HG03039 (cell line): ENCODE measurements around the gene EHF.
"Not testable (repeated sequence)": the region's sequence is repeated elsewhere in the genome, so short reads cannot be mapped to it uniquely, and the experiment has no call there.

Source experiments
- ATAC-seq: cut with Tn5 transposase; IDR thresholded peaks from one replicate; pipeline ENCODE4 v1.9.1; 2021; ENCODE audit warnings: mild to moderate bottlenecking, moderate library complexity; ENCODE audit not compliant: unreplicated experiment

The EHF gene

DNA sequence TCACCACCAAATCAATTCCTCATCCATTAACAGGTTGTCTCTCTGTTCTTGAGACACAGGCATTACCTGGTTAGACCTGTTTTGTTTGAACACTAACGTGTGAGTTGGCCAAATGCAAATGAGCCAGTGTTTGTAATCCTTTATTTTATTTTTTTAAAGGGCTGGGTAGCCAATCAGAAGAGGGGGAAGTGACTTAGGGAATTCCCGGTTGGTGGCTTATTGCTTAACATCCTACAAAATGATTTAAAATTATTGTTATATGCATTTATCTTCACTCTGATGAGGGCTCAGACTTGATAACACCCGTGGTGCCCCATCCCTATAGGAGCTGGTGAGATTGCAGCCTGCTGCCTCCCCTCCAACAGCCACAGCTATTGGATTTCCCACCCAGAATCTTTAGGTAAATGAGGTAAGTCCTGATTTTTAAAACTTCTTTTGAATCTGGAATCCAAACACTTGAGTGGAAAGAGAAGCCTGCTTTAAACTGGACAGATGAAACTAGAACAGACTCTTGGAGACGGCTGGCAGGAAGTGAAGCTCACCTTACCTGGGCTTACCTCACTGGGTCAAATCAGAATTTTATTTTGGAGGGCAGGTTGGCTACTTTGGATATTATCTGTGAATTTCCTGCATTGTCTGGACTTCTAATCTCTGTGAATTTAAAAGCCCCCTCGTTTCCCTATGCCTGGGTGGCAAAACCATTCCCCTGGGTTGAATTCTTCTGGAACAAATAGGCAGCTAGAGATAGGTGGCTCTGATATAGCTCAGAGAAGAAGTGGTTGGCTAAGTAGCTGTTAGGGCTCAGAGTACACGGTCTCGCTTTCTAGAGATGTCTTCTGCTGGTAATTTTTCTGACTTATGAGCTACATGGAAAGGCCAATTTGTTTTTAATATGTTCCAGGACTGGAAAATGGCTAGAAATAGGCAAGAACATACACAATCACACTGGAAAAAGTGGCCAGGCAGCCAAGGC is at the start of gene EHF:
Gene EHF, plus strand, starts transcription at position 274 of the 973 bp plus-strand sequence. CDS start 21,538 bp downstream, outside the sequence.
- no peak for ATAC-seq

GRCh38 chr11:34573537-34573936 is 47.4 kb upstream of the EHF start:
- no peak for ATAC-seq

- ATAC-seq, result no peak
Measured at GRCh38 chr11:34575261-34575660, 45.6 kb upstream of the EHF start.

DNA sequence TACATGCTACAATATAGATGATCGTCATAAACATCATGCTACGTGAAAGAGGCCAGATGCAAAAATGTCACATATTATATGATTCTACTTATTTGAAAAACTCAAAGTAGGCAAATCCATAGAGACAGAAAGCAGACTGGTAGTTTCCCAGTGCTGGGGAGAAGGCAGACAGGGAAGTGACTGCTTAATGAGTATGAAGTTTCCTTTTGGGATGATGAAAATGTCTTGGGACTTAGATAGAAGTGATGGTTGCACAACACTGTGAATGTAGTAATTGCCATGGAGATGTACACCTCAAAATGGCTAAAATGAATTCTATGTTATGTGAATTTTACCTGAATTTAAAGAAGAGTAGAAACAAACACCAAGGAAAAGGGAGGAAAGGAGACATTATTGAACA is 45.2 kb upstream of the EHF start:
- ATAC-seq, result no peak

- no peak for ATAC-seq
Measured at GRCh38 chr11:34576331-34576730, 44.6 kb upstream of the EHF start.

GRCh38 chr11:34583818-34584217 is 37.1 kb upstream of the EHF start:
- no peak for ATAC-seq

GRCh38 chr11:34585304-34585734 is 35.6 kb upstream of the EHF start:
- peak; percentile 33 for ATAC-seq

- ATAC-seq, result peak; percentile 78
Measured at GRCh38 chr11:34585735-34586487, 35.0 kb upstream of the EHF start.

- no peak for ATAC-seq
Measured at GRCh38 chr11:34586488-34587281, 34.2 kb upstream of the EHF start.

DNA sequence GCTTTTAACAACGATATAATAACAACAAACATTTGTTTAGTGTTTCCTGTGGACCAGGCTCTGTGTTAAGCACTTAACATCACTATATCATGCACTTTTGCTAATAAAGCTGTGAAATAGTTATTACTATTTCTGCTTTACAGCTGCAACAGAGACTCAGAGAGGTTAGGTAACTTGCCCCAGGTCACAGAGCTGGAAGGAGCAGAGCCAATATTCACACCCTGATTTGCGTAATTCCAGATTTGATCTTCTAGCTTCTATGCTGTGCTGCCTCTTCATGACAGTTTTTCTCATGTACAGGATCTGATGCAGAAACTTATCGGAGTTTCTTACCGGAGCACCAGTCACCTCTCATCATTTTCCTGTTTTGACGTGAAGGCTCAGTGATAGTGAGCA is 33.6 kb upstream of the EHF start:
- ATAC-seq, result no peak

GRCh38 chr11:34588023-34588422 is 32.9 kb upstream of the EHF start:
- ATAC-seq, result no peak

GRCh38 chr11:34588701-34589100 is 32.2 kb upstream of the EHF start:
- ATAC-seq, result no peak

DNA sequence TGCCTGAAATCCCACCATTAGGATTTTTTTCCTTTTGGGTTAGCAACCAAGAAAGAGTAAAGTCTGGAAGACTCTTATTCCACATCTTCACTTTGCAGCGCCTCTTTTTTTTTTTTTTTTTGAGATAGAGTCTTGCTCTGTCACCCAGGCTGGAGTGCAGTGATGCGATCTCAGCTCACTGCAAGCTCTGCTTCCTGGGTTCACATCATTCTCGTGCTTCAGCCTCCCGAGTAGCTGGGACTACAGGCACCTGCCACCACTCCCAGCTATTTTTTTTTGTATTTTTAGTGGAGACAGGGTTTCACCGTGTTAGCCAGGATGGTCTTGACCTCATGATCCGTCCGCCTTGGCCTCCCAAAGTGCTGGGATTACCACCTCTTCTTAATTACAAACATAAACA is 31.7 kb upstream of the EHF start:
- ATAC-seq, result not testable (repeated sequence)

GRCh38 chr11:34593085-34593484 is 27.8 kb upstream of the EHF start:
- no peak for ATAC-seq

GRCh38 chr11:34594603-34595002 is 26.3 kb upstream of the EHF start:
- no peak for ATAC-seq

DNA sequence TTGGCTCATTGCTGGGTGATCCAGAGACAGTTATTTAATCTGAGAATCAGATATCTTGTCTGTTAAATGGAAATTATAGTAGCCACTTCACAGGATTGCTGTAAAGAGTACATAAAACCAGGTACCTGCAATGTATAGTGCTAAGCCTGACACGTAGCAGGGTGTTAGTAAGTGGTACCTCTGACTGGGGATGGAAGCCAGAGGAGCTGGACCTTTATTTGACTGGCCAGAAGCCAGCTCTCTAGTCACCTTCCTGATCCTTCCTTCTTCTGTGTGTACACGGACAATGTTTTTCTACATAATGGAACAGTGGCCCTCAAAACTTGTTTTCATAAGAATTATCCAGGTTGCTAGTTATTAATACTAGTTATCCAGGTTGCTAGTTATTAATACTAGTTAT is 25.5 kb upstream of the EHF start:
- no peak for ATAC-seq

DNA sequence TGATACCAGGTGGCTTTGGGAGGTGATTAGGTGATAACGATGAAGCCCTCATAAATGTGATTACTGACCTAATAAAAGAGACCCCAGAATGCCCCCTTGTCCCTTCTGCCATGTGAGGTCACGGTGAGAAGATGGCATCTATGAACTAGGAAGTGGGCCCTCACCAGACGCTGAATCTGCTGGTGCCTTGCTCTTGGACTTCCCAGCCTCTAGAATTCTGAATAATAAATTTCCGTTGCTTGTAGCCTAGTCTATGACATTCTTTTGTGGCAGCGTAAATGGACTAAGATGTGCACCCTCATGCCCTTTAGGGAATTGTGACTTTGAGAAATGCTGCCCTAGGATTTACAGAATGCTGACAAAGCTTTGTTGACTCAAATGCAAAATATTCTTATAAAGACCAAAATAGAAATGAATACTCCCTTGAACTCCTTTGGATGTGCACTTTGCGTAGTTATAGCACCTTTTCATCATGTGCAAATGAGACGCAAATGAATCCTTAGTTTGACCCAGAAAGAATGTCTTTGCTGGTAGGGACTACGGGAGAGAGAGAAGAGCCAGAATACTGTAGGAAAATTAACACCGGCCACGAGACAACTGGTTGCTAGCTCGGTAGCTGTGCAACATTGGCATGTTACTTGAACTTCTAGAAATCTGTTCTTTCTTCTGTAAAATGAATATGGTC is 24.8 kb upstream of the EHF start:
- no peak for ATAC-seq

DNA sequence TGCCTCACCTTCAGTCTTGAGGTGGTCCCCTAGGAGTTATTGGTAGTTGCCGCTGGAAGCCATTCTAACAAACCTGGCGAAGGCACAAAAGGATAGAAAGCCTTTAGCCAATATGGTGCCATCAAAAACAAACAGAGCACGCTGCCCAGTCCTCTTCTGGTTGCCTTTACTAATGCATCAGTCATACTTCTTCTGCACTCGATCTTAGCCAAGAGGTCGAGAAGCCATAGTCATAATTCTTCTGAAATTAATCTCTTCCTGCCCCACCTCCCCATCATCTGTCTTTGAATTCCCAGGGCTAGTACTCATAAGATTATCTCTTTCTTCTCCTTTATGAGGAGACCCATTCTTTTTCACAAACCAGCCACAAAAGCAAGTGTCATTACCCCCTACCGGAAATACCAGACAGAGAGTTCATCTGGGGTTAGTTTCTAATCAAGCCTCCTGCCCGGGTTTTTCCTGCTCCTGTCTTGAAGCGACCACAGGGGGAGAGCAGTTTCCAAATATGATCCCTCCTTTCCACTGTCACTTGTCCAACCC is 21.4 kb upstream of the EHF start:
- no peak for ATAC-seq

DNA sequence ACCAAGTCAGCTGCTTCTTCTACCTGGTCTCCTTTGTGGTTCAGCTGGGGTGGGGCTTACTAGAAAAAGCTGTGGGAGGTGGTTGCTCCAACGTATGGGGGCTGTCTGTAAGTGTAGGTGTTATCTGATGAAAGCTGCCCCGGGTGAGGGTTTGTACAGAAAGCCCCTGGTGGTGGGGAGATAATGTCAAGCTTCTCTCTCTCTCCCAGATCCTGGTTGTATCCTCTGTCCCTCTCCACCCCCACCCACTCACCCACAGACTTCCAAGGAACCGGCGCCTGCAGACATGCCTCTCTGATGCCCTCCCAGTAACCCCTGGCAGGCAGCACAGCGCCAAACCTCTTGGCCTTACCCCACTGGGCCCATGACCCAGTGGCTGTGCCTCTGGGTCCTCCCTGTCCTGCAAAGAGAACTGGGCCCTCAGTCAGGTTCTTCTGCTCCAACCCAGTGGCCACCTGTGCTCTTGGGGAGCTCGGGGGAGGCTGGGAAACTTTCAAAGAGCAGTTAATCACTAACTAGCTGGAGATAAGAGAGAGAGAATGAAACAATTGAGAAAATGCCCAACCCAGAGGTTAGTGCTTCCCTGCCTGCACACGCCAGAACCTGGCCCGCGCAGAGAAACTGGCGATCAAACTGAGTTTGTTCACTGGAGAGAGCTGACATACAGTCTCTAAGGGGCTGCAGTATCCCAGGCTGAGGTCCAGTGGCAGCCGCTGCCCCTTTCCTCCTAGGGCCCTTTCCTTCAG is 20.4 kb upstream of the EHF start:
- no peak for ATAC-seq

- ATAC-seq, result no peak
Measured at GRCh38 chr11:34601085-34601444, 19.8 kb upstream of the EHF start.
